Measurements from ENCODE around the gene GULP1. TPM values are rescaled to one million over a fixed set of nuclear protein-coding genes. Genes with fewer than 3 reads are reported as not detected.

The GULP1 gene
- total and polyA plus RNA-seq, 12 donors, result 5.8 to 122 (median 51.5) TPM

DNA sequence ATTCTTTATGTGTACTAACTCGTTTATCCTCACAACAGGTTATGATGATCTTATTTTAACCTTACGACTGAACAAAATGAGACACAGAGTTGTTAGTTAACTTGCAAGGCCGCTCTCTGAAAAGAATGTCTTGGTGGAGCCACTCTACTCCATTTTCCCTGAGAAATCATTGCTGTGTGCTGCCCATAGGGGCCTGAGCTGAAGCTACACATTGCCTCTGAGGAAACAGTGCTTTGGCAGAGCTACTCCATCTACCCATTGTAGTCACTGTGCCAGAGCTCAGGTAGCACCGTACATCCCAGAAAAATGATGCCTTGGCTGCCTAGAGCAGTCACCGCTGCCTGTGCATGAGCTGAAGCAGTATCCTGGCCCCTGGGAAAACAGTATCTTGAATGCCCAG lies 61.6 kb downstream of the GULP1 start:
- Histone ChIP-seq H3K4me3 (no peak overlapping the region), H3K36me3 (replicated peaks in 1 of 2) (no peaks in the 10 kb centered on the region), H3K4me1 (replicated peaks in 1 of 2) (no peaks in the 10 kb centered on the region), H3K27me3 (no peaks in the 10 kb centered on the region), H3K27ac (no peak overlapping the region), H3K9me3 (replicated peaks in 1 of 3) (no peaks in the 10 kb centered on the region)
- intact Hi-C loops (cut with DNase I), result no loop called here
- WGBS, 4 donors, result 91 to 94% (median 93%) methylated on average over 3 to 5 of the region's 5 CpGs
- no peak for TF ChIP-seq POLR2A (IDR thresholded peaks at IDR 0.05)
- TF ChIP-seq CTCF (IDR thresholded peaks at IDR 0.05), result no peak
- no peak for DNase-seq

DNA sequence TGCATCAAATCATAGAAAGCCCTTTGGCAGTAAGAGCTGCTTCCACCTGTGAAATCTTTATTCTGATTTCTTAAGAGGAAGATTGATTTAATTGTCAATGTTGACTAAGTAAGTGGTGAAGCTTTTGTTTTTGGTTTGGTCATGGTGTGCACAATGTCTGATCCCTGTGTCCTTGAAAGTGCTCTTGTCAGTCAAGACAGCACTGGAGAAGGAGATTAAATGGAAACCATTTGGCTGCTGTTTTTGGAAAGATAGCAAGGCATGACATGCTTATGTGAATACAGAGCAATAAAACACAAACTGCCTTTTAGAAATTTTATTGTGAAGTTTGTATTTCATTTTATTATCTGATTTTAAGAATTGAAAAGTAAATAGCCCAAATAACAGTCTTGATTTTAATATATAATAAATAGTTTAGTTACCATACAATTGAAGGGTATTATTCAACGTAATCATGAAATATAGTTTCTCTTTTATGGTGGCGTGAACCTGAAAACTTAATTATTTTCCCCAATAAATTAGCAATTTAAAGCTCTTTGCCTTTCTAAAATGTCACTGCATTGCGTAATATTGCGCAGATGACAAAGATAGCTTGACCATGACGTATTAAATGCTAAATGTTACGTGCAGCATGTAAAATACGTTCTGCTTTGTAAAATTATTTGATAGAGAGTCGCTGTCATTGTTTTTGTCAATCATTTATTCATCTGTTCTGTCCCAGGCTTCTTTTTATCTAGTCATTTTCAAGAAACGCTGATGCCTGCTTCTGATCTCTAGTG lies 69.0 kb downstream of the GULP1 start:
- no peaks in the 10 kb centered on the region for H3K4me1 ChIP-seq (replicated peaks in 1 of 2)
- H3K4me3 ChIP-seq, result no peak overlapping the region
- no peaks in the 10 kb centered on the region for H3K36me3 ChIP-seq (replicated peaks in 1 of 2)
- no peaks in the 10 kb centered on the region for H3K27me3 ChIP-seq
- no peak for DNase-seq
- no peaks in the 10 kb centered on the region for H3K9me3 ChIP-seq (replicated peaks in 1 of 3)
- no peak overlapping the region for H3K27ac ChIP-seq
- TF ChIP-seq CTCF (IDR thresholded peaks at IDR 0.05) (no peak), POLR2A (IDR thresholded peaks at IDR 0.05) (no peak)
- intact Hi-C loops (cut with DNase I), result no loop called here
- WGBS, 4 donors, result 90 to 94% (median 91%) methylated on average over 9 of the region's 9 CpGs

- TF ChIP-seq POLR2A (IDR thresholded peaks at IDR 0.05), result no peak
- no peak for TF ChIP-seq CTCF (IDR thresholded peaks at IDR 0.05)
- no peaks in the 10 kb centered on the region for H3K9me3 ChIP-seq (replicated peaks in 1 of 3)
- no peaks in the 10 kb centered on the region for H3K27me3 ChIP-seq
- WGBS, 4 donors, result 81 to 92% (median 87%) methylated on average over 4 of the region's 4 CpGs
- H3K36me3 ChIP-seq (replicated peaks in 1 of 2), result no peaks in the 10 kb centered on the region
- DNase-seq, result no peak
- no peaks in the 10 kb centered on the region for H3K4me1 ChIP-seq (replicated peaks in 1 of 2)
- intact Hi-C loops (cut with DNase I), result no loop called here
- H3K4me3 ChIP-seq, result no peak overlapping the region
- no peak overlapping the region for H3K27ac ChIP-seq
These were observed 72.5 kb downstream of the GULP1 start for GRCh38 chr2:188364033-188364630.

DNA sequence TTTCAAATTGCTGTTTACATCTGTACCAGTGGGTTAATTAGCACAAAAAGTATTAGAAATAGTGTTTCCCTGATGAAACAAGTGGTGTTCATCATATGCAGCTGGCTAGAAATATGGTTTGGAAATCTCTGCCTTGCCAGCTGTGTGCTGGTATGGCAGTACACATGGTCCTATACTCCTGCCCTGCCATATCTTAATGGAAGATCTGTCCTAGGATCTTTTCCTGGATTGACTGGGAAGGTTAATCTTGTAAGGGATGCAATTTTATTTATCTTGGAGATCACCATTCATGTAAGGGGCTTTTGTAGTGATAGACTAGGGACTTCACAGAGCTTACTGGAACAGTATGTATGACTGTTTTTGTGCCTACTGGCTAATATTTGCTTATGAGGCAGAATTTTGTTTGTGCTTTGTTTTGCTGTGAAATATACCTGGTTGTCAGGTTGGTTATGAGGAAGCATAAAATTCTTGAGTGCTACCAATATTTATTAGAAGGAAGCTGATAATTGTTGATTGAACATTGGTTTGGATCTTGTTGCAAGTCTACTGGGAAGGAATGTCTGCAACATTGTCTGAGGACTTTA lies 73.5 kb downstream of the GULP1 start:
- Histone ChIP-seq H3K9me3 (replicated peaks in 1 of 3) (no peaks in the 10 kb centered on the region), H3K27me3 (no peaks in the 10 kb centered on the region), H3K4me1 (replicated peaks in 1 of 2) (no peaks in the 10 kb centered on the region), H3K27ac (no peak overlapping the region), H3K4me3 (no peak overlapping the region), H3K36me3 (replicated peaks in 1 of 2) (no peaks in the 10 kb centered on the region)
- intact Hi-C loops (cut with DNase I), result no loop called here
- TF ChIP-seq CTCF (IDR thresholded peaks at IDR 0.05) (no peak), POLR2A (IDR thresholded peaks at IDR 0.05) (no peak)
- DNase-seq, result no peak

Data from adrenal gland (tissue), 12 donors.